HepG2 (cell line): ENCODE measurements around the gene SLC22A7. TPM values are rescaled to one million over a fixed set of nuclear protein-coding genes. Genes with fewer than 3 reads are reported as not detected.
A peak's percentile ranks its signal among the peaks of the same experiment; 100 is the strongest.

Experiments
- BORCS8-MEF2B ChIP-seq: sonication (generic); formaldehyde crosslinking; IDR thresholded peaks from 2 replicates; pipeline ENCODE4 v1.8.0; 2022; ENCODE audit warnings: mild to moderate bottlenecking, missing genetic modification reagents
- CHCHD3 ChIP-seq: sonication (generic); formaldehyde crosslinking; IDR thresholded peaks from 2 replicates; pipeline ENCODE4 v1.8.0; 2022; ENCODE audit warnings: mild to moderate bottlenecking, missing genetic modification reagents, moderate library complexity
- FLYWCH1 ChIP-seq: sonication (generic); formaldehyde crosslinking; IDR thresholded peaks from 2 replicates; pipeline ENCODE4 v1.8.1; 2023; ENCODE audit warnings: mild to moderate bottlenecking, missing genetic modification reagents
- HNRNPH1 ChIP-seq: fragments of 200-400 bp; formaldehyde crosslinking; optimal IDR thresholded peaks from 2 replicates; pipeline ENCODE3; 2017; ENCODE audit warnings: mild to moderate bottlenecking, low read depth, low read length
- NFKB2 ChIP-seq: sonication (generic); formaldehyde crosslinking; IDR thresholded peaks from 2 replicates; pipeline ENCODE4 v1.4.0; 2020; ENCODE audit warnings: missing genetic modification reagents, borderline replicate concordance
- NFRKB ChIP-seq: fragments of 450-650 bp; IDR thresholded peaks from 2 replicates; pipeline ENCODE4 v1.6.1; 2017
- POLR2G ChIP-seq: fragments of 200-400 bp; formaldehyde crosslinking; IDR thresholded peaks from 2 replicates; pipeline ENCODE4 v1.6.1; 2018; ENCODE audit warnings: mild to moderate bottlenecking, low read depth, low read length, moderate library complexity
- SMYD3 ChIP-seq: sonication (generic); formaldehyde crosslinking; IDR thresholded peaks from 2 replicates; pipeline ENCODE4 v1.8.1; 2023; ENCODE audit warnings: mild to moderate bottlenecking, missing genetic modification reagents
- TBX2 ChIP-seq: sonication (generic); formaldehyde crosslinking; IDR thresholded peaks from 2 replicates; pipeline ENCODE4 v1.5.0; 2020; ENCODE audit warnings: missing genetic modification reagents, mild to moderate bottlenecking, borderline replicate concordance
- TGIF2 ChIP-seq: IDR thresholded peaks from 2 replicates; pipeline ENCODE4 v1.6.1; 2016; ENCODE audit warnings: control low read depth, missing compliant biosample characterization
- ZBED4 ChIP-seq: sonication (generic); formaldehyde crosslinking; IDR thresholded peaks from 2 replicates; pipeline ENCODE4 v1.4.0; 2020; ENCODE audit warnings: missing genetic modification reagents, borderline replicate concordance
- ZFP91 ChIP-seq: sonication (generic); formaldehyde crosslinking; IDR thresholded peaks from 2 replicates; pipeline ENCODE4 v1.9.0; 2022; ENCODE audit warnings: missing genetic modification reagents, mild to moderate bottlenecking, borderline replicate concordance
- ZKSCAN8 ChIP-seq: IDR thresholded peaks from 2 replicates; pipeline ENCODE4 v1.6.1; 2016; ENCODE audit warnings: borderline replicate concordance, missing genetic modification reagents, missing compliant biosample characterization
- ZMYM2 ChIP-seq: sonication (generic); formaldehyde crosslinking; IDR thresholded peaks from 2 replicates; pipeline ENCODE4 v1.8.0; 2022; ENCODE audit warnings: mild to moderate bottlenecking, missing genetic modification reagents
- ZNF101 ChIP-seq: sonication (generic); formaldehyde crosslinking; IDR thresholded peaks from 2 replicates; pipeline ENCODE4 v1.4.0; 2020; ENCODE audit warnings: mild to moderate bottlenecking, low read depth, missing genetic modification reagents, borderline replicate concordance
- ZNF33A ChIP-seq: sonication (generic); formaldehyde crosslinking; IDR thresholded peaks from 2 replicates; pipeline ENCODE4 v1.5.1; 2020; ENCODE audit warnings: missing genetic modification reagents, mild to moderate bottlenecking, moderate library complexity, borderline replicate concordance
- ZNF430 ChIP-seq: sonication (generic); formaldehyde crosslinking; IDR thresholded peaks from 2 replicates; pipeline ENCODE4 v1.9.0; 2021; ENCODE audit warnings: mild to moderate bottlenecking, missing genetic modification reagents
- ZNF513 ChIP-seq: sonication (generic); formaldehyde crosslinking; conservative IDR thresholded peaks from 2 replicates; pipeline ENCODE4 v1.5.0; 2020; ENCODE audit warnings: missing genetic modification reagents
- ZNF800 ChIP-seq: sonication (generic); formaldehyde crosslinking; IDR thresholded peaks from 2 replicates; pipeline ENCODE4 v1.4.0; 2020; ENCODE audit warnings: missing genetic modification reagents
- polyA plus RNA-seq, 8 experiments: library from polyadenylated mRNA; depleted of rRNA in 3 of 8; stranded (reverse) in 7 of 8; unstranded in 1 of 8; fragments of >200 nt; fragmentation: Illumina TruSeq in 4 of 8; extraction: Trizol in 4 of 8; gene quantifications; 2 replicates each; pipeline versions ENCODE4 v1.2.1 to v1.2.3, GENCODE V29; 2011 to 2016; ENCODE audit warnings: low read depth in 4 of 8, missing spikeins in 1 of 8, mixed read lengths in 1 of 8; ENCODE audit not compliant: insufficient read depth in 1 of 8
- total RNA-seq, 5 experiments: library from RNA; depleted of rRNA; stranded (reverse); fragments of >200 nt; fragmentation: Illumina TruSeq; extraction: Trizol; gene quantifications; 2 replicates each; pipeline ENCODE4 v1.2.3, GENCODE V29; 2016; ENCODE audit warnings: low read depth in 1 of 5

The SLC22A7 gene
- total and polyA plus RNA-seq, 2 of the 13 experiments (the other 11 are each of a cell fraction or from before 2014, with no cell fraction given), result 5.3 to 22.6 TPM

- peak; percentile 97 for TF ChIP-seq ZFP91 (CRISPR knock-in tag)
- TF ChIP-seq ZMYM2 (CRISPR knock-in tag), result peak; percentile 99
- peak; percentile 99 for TF ChIP-seq BORCS8-MEF2B (CRISPR knock-in tag)
- TF ChIP-seq SMYD3 (CRISPR knock-in tag), result peak; percentile 98; the same call in 1 of the 2 replicates
- TF ChIP-seq HNRNPH1, result no peak
- no peak for TF ChIP-seq NFRKB
- TF ChIP-seq CHCHD3 (CRISPR knock-in tag), result no peak; the same call in 1 of the 2 replicates
- TF ChIP-seq ZNF800, result peak; percentile 77; the same call in 1 of the 2 replicates
- peak; percentile 95 for TF ChIP-seq ZBED4 (CRISPR knock-in tag)
- TF ChIP-seq ZKSCAN8, result peak; percentile 97
- TF ChIP-seq TBX2, result peak; percentile 100
- TF ChIP-seq FLYWCH1 (CRISPR knock-in tag), result peak; percentile 95; the same call in 1 of the 2 replicates
- peak; percentile 68 for TF ChIP-seq ZNF513 (CRISPR knock-in tag)
- TF ChIP-seq POLR2G, result peak; percentile 43; the same call in 1 of the 2 replicates
- TF ChIP-seq ZNF101 (CRISPR knock-in tag), result 0 out of 2 replicates have a peak, but pooled peaks have one; percentile 91
- TF ChIP-seq TGIF2, result peak; percentile 97
- peak; percentile 24; the same call in 1 of the 2 replicates for TF ChIP-seq ZNF33A (CRISPR knock-in tag)
- TF ChIP-seq NFKB2 (CRISPR knock-in tag), result peak; percentile 98
- peak; percentile 100 for TF ChIP-seq ZNF430
Measured at GRCh38 chr6:43267619-43268354, 30.3 kb upstream of the SLC22A7 start (continued).
